ELF-1 (cell line): ENCODE measurements around the gene CBLC.
"Not testable (repeated sequence)": the region's sequence is repeated elsewhere in the genome, so short reads cannot be mapped to it uniquely, and the experiment has no call there.

Experiments used
- DNase-seq: peaks from one replicate; pipeline ENCODE4 v3.0.0-alpha.2; 2016; ENCODE audit warnings: low read depth, low spot score

Gene CBLC

DNA sequence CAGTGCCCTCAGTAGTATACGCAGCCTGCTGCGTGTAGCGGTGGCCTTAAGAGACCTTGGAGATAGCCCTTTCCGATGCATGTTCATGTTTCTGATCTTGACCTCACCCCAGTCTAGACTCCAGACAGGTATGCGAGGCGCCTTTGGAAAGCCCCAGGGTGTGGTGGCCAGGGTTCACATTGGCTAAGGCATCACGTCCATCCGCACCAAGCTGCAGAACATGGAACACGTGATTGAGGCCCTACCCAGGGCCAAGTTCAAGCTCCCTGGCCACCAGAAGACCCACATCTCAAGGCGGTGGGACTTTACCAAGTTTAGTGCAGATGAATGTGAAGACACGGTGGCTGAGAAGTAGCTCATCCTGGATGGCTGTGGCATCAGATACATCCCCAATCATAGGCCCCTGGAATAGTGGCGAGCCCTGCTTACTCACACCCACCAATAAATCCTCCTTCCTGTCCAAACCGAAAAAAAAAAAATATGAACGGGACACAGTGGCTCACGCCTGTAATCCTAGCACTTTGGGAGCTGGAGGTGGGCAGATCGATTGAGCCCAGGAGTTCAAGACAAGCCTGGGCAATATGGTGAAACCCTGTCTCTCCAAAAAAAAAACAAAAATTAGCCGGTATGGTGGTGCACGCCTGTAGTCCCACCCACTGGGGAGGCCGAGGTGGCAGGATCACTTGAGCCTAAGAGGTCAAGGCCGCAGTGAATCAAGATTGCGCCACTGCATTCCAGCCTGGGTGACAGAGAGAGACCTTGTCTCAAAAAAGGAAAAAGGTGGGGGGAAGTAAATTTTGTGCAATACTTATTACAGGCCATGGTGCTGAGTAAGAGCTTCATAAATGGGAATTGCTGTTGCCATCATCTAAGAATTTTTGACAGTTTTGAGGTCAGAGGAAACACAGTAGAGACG, 12.4 kb upstream of the CBLC start:
- DNase-seq, result no peak

DNA sequence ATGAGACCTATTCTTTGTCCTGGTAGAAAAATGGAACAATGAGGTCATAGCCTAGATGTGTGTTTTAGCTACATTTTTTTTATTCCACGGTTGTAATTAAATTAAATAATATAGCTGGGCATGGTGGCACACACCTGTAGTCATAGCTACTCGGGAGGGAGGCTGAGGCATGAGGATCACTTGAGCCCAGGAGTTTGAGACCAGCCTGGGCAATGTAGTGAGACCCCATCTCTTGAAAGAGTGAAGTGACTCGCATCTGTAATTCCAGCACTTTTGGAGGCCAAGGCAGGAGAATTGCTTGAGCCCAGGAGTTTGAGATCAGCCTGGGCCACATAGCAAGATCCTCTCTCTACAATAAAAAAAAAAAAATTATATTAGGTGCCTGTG, 11.7 kb upstream of the CBLC start:
- no peak for DNase-seq

DNA sequence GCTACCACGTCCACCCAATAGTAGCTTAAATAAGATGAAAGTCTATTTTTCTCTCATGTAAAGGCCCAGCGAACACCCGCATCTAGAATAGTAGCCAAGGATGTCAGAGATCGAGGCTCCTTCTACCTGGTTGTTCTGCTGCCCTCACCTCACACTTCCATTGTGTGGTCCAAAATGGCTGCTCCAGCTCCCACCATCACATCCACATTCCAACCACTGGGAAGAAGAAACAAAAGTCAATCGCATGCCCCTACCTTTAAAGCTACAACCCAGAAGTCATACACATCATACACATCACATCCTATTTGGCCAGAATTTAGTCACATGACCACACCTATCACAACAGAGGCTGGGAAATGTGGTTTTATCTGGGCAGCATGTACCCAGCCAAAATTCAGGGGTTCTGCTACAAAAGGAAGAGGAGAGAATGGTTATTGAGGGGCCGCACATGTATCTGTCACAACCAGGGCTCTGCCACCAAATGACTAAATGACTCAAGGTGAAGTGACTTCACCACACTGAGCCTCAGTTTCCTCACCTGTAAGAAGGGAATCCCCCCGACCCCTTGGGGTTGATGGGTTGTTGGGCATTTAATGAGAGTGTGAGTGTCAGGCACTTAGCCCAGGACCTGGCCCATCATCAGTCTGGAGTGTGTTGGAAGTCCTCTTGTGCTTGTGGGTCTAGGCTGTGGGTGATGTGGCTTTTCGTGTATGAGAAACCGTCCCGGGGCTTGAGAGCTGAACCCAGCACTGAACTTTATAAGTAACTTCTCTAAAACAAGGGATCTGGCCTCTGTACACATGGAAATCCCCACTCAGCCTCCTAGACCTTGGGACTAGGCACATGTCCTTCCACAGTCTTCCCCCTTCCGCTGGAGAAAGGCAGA, 10.2 kb upstream of the CBLC start:
- DNase-seq, result no peak

DNA sequence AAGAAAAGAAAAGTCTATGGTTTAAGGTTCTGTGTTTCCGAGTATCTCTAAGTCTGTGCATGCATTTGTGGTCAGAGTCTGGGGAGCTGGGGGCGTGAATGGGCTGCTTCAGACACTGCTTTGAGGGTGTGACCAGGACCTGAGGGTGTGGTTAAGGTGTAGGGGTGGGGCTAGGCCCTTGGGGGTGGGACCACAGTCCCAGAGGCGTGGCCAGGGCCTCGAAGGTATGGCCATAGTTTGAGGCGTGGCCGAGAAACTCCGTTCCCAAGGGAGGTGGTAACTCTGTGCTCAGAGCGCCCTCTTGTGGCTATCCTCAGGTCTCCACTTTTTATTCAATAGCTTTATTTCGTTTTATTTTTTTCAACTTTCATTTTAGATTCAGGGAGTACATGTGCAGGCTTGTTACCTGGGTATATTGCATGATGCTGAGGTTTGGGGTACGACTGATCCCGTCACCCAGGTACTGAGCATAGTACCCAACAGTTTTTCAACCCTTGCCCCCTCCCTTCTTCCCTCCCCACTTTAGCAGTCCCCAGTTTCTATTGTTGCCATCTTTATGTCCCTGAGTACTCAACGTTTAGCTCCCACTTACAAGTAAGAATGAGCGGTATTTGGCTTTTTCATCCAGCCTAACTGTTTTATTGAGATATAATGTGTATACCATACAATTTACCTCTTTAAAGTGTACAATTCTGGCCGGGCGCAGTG, 7.0 kb upstream of the CBLC start:
- peak; percentile 93 for DNase-seq

DNA sequence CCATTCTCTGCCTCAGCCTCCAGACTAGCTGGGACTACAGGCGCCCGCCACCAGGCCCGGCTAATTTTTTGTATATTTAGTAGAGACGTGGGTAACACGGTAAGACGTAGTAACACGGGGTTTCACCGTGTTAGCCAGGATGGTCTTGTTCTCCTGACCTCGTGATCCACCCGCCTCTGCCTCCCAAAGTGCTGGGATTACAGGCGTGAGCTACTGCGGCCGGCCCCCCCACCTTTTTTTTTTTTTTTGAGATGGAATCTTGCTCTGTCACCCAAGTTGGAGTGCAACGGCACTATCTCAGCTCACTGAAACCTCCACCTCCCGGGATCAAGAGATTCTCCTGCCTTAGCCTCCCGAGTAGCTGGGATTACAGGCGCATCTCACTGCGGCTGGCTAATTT, 5.5 kb upstream of the CBLC start:
- DNase-seq, result not testable (repeated sequence)

DNA sequence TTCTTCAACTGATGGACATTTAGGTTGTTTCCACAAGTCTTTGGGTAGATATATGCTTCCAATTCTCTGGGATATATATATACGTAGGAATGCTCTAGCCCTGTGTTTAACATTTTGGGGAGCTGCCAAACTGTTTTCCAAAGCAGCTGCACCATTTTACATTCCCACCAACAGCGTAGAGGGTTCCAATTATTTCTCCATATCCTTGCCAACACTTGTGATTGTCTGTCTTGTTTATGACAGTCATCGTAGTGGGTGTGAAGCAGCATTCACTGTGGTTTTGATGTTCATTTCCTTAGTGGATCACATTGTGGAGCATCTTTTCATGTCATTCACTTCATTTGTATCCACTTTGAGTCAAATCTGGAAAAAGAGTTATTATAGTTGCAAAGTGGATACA, 4.7 kb upstream of the CBLC start:
- DNase-seq, result no peak

DNA sequence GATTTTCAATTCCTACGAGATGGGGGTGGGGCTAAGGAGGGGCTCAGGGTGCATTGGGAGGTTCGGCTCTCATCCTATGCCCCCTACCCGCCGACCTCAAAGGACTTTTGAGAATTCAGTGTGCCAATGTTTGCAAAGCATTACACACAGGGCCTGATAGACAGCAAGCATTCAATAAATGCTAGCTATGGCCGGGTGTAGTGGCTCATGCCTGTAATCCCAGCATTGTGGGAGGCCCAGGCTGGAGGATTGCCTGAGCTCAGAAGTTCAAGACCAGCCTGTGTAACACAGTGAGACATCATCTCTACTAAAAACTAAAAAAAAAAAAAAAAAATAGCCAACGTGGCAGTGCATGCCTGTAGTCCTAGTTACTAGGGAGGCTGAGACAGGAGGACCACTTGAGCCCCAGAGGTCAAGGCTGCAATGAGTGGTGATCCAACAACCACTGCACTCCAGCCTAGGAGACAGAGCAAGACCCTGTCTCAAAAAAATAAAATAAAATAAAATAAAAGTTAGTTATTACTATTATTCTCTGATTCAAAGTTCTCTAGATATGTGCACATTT, 1.9 kb upstream of the CBLC start:
- no peak for DNase-seq

DNA sequence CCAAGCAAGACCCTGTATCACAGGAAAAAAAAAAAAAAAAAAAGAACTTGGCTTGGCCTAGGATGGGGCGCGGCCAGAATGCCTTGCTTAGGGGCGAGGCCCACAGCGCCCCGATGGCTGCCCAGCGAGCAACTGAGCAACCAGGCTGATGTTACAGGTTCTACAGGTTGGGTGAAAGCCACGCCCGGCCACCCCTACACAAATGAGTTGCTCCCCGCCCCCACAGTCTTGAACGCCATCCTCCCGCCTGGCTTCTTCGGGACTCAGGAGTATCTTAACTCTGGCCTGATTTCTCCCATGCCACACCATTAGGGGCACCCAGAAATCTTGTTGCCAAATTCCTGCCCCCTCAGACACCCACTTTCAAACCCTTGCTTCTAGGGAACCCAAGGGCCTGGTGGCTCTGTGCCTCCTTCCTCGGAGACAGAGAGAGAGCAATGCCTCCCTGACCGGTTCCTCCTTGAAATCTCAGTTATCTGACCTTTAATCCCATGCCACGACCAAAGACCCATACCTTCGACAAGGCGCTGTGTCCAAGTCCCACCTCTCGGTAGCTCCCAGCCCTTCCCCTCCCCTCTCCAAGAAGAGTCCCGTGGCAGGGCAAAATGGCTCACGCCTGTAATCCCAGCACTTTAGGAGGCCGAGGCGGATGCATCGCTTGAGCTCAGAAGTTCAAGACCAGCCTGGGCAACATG, 1.1 kb upstream of the CBLC start:
- no peak for DNase-seq

DNA sequence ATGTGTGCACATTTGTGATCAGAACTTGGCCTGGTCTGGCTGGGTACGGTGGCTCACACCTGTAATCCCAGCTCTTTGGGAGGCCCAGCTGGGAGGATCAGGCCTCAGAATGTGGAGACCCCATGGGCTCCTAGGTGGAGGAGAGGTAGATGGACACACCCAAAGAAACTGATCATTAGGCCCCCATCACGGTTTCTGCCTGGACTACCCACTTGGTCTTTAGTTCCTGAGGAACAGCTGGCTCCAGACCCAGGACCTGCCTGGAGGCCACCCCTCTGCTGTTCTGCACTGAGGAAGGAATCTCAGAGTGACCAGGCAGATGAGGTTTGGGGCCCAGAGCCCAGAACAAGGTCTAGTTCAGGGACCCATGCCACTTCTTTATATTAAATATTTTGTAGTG, 1.5 kb downstream of the CBLC start:
- DNase-seq, result no peak

DNA sequence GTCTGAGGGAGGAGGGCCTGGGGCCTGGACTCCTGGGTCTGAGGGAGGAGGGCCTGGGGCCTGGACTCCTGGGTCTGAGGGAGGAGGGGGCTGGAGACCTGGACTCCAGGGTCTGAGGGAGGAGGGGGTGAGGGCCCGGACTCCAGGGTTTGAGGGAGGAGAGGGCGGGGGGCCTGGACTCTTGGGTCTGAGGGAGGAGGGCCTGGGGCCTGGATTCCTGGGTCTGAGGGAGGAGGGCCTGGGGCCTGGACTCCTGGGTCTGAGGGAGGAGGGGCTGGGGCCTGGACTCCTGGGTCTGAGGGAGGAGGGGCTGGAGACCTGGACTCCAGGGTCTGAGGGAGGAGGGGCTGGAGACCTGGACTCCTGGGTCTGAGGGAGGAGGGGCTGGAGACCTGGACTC, 4.0 kb downstream of the CBLC start:
- not testable (repeated sequence) for DNase-seq

DNA sequence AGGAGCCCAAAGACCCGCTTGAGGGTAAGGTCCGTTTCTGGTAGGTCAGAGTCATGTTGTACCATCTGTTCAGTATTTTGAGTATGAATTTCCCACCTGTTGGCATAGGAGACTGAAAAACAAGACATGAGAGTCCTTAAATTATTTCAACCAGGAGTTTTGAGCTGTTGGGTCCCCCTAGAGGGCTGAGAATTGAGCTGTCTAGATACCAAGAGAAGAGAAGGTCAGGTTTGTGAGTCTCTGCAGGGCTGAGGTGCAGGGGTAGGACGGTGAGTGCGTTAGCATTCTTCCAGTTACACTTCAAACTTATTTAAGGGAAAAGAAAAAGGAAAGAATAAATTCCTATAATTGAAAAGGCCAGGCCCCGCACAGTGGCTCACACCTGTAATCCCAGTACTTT, 5.0 kb downstream of the CBLC start:
- no peak for DNase-seq

DNA sequence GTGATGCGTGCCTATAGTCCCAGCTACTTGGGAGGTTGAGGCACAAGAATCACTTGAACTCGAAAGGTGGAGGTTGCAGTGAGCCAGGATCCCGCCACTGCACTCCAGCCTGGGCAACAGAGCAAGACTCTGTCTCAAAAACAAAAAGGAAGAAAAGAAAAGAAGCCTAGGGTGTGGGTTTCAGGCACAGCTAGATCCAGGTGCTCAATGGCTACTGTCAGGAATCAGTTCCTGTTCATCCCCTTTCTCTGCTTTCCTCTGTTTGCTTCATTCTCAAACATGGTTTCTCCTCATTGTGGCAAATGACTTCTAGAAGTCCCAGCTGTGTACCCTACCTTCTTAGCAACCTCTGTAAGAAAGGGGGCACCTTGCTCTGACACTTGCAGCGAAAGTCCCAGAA, 5.9 kb downstream of the CBLC start:
- DNase-seq, result no peak

DNA sequence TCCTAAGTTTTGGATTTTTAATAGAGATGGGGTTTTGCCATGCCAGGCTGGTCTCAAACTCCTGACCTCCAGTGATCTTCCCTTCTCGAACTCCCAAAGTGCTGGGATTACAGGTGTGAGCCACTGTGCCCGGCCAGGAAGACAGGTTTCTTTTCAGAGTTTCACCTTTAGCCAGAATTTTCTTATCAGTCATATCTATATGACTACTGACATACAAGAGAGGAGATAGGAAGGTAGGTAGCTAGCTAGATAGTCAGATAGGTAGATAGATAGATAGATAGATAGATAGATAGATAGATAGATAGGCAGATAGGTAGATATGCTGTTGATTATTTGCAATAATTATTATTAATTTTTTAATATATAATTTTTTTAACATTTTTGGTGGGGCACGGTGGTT, 7.6 kb downstream of the CBLC start:
- DNase-seq, result no peak

DNA sequence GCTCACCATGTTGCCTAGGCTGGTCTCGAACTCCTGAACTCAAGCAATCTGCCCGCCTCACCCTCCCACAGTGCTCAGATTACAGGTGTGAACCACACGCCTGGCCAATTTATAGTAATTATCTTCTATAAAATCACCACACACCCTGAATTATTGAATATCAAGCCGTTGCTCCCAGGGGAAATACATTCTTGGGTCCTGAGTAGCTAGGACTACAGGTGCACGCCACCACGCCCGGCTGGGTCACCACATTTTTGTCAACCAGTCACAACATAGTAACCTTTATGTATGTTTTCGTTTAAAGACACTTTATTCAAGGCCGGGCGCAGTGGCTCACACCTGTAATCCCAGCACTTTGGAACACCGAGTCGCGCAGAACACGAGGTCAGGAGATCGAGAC, 8.3 kb downstream of the CBLC start:
- no peak for DNase-seq

DNA sequence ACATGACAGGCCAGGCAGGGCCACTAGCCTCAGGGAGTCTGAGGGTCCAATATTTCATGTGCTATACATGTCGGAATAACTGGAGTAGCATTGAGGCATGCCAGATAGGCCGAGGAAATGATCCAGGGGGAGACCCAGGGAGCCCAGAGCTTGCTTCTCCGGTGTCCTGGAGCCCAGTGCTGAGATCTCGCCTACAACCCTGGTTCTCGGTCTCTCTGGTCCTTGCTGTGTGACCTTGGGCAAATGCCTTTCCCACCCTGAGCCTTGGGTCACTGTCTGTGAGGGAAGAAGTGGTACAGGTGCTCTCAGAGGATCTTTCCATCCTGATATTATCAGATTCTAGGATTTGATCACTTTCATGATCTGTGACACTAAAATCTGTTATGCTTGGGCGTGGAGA, 11.3 kb downstream of the CBLC start:
- DNase-seq, result no peak

DNA sequence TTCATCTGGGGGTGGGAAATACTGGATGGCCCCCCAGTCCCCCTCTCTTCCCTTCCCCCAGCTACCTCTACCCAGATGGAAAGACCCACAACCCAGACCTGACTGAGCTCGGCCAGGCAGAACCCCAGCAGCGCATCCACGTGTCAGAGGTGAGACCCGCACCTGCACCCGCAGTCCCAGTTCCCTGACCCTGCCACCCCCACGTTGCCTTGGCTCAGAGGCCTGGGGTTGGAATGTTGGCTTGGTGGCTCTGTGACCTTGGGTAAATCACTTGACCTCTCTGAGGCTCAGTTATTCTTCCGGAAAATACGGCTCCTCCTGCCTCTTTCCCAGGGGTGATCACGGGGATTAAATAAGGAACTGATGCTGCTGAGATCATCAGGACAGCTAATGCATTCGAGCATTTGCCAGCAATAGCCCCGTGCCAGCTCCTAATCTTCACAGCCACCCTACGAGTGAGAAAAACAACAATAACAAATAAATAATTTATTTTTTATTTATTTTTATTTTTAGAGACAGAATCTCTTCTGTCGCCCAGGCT, 12.3 kb downstream of the CBLC start:
- DNase-seq, result no peak

DNA sequence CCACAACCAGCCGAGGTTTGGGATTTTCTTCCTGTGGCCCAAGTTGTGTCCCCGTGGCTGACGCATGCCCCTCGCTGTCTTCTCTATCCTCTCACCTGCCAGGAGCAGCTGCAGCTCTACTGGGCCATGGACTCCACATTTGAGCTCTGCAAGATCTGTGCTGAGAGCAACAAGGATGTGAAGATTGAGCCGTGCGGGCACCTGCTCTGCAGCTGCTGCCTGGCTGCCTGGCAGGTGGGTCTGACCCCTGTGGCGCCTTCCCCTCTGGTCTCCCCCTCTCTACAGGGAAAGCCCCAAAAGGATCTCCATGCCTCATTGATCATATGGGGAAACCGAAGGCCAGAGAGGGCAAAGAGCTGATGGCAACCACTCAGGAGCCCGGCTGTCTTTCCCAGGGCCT, 14.6 kb downstream of the CBLC start:
- DNase-seq, result no peak

DNA sequence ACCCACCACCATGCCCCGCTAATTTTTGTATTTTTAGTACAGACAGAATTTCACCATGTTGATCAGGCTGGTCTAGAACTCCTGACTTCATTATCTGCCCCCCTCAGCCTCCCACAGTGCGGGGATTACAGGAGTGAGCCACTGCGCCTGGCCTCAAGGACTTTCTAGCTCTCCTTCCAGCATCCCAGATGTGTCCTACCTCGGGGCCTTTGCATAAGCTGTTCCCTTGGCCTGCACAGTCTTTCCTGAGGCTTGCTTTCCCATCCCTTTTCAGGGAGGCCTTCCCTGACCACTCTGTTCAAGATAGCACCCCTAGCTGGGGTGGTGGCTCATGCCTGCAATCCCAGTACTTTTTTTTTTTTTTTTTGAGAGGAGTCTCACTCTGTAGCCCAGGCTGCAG, 16.9 kb downstream of the CBLC start:
- DNase-seq, result no peak

DNA sequence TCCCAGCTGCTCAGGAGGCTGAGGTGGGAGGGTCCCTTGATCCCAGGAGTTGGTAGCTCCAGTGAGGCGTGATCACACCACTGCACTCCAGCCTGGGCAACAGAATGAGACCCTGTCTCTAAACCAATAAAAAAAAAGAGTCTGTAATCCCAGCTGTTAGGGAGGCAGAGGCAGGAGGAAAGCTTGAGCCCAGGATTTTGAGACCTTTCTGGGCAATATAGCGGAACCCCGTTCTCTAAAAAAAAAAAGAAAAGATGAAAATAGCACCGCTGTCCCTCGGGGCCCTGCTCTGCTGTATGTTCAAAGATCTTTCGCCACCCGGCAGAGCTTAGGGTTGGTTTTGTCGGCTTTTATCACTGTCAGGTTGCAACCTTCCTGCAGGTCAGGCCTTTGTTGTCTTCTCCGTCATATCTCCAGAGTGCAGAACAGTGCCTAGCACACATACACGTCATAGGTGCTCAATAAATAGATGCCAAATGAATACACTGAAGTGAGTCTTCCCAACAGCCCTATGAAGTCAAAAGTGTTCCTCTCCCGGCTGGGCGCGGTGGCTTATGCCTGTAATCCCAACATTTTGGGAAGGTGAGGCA, 17.8 kb downstream of the CBLC start:
- no peak for DNase-seq

DNA sequence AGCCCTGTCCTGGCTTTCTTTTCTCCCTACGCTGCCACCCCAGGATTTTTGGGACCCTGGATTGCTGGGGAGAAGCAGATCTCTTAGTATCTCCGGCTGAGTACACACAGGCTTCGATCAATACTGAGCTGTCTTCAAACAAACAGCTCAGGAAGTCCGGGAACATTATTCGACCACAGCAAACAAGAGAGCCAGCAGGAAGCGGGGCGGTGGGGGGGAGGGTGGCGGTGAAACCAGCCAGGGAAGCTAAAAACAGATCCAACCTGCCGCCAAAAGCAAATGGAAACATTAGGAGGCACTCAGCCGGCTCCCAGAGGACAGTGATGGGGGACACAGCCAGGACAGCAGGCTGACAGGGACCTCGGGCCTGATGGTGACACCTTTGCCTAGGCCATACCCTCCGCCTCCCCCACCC, 19.0 kb downstream of the CBLC start:
- DNase-seq, result peak; percentile 60
